Fibroblast of lung (primary cell): ENCODE data around the gene CFC1.
"Not testable (repeated sequence)": the region's sequence is repeated elsewhere in the genome, so short reads cannot be mapped to it uniquely, and the experiment has no call there.

ENCODE experiments used
- CTCF ChIP-seq, 2 donors: IDR thresholded peaks in 1 of 2; conservative IDR thresholded peaks in 1 of 2; 1 replicate in 1 of 2; 2 replicates in 1 of 2; pipeline ENCODE4 v1.5.1; 2011 to 2012; ENCODE audit warnings: low read length in 2 of 2, control low read depth in 1 of 2, inconsistent platforms in 1 of 2, low read depth in 1 of 2, mild to moderate bottlenecking in 1 of 2
- EZH2 ChIP-seq: IDR thresholded peaks from 2 replicates; pipeline ENCODE4 v1.5.1; 2012; ENCODE audit warnings: low read length, control low read depth, mild to moderate bottlenecking; ENCODE audit errors: missing control alignments

DNA sequence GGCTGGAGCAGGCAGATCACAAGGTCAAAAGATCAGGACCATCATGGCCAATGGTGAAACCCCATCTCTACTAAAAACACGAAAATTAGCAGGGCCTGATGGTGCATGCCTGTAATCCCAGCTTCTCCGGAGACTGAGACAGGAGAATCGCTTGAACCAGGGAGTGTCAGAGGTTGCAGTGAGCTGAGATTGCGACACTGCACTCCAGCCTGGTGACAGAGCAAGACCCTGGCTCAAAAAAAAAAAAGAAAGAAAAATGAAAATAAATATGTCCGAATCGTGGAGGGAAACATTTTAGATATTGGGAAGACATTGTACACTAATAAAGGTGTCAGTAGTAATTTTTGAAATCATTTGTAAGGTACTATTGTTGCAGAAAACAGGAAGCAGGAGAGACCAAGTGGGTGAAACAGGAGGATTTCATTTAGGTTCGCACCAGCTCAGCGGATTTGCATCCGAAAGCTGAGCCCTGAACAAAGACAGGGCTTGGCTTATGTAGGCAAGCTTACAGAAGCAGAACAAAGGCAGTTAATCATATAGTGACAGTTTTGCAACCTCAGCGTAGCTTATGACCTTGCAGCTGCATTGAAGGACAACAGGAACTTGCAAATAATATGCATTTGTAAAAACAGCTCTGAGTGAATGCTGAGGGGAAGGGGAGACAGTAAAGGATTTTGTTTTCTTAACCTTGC, 29.6 kb upstream of the CFC1 start:
- TF ChIP-seq EZH2; CTCF (conservative IDR thresholded peaks at IDR 0.05 in 1 of 2, IDR thresholded peaks at IDR 0.05 in 1 of 2; ENCODE audit: low read depth in 1 of 2, low read length in 2 of 2): not testable (repeated sequence)
